Prostate gland (tissue), 2 donors: ENCODE results near the gene AADACL3. TPM values are rescaled to one million over a fixed set of nuclear protein-coding genes. Genes with fewer than 3 reads are reported as not detected.

Experiments
- DNase-seq: peaks from one replicate; pipeline ENCODE4 v3.0.0-alpha.2; 2019; ENCODE audit warnings: low spot score
- H3K27ac ChIP-seq, 2 donors: fragments of 200-600 bp; sonication (generic); 2 replicates each; pipeline ENCODE4 v1.5.1; 2017 to 2019
- H3K27me3 ChIP-seq: fragments of 200-600 bp; sonication (generic); replicated peaks from 2 replicates; pipeline ENCODE4 v1.5.1; 2019; ENCODE audit not compliant: insufficient read depth
- H3K36me3 ChIP-seq, 2 donors: fragments of 200-600 bp; sonication (generic); 1 replicate in 1 of 2; 2 replicates in 1 of 2; pipeline versions ENCODE4 v1.5.1 to v1.8.1; 2017 to 2019
- H3K4me1 ChIP-seq: fragments of 200-600 bp; sonication (generic); replicated peaks from 2 replicates; pipeline ENCODE4 v1.5.1; 2019
- H3K4me3 ChIP-seq, 2 donors: fragments of 200-600 bp; sonication (generic); 2 replicates each; pipeline ENCODE4 v1.5.1; 2017 to 2019
- H3K9me3 ChIP-seq: fragments of 200-600 bp; sonication (generic); 2 replicates; pipeline ENCODE4 v1.5.1; 2017
- POLR2A ChIP-seq: fragments of 450-650 bp; IDR thresholded peaks from one replicate; pipeline ENCODE4 v1.6.1; 2016; ENCODE audit warnings: antibody characterized with exemption, mild to moderate bottlenecking
- POLR2AphosphoS5 ChIP-seq: sonication (generic); formaldehyde crosslinking; IDR thresholded peaks from one replicate; pipeline ENCODE4 v1.6.1; 2017; ENCODE audit warnings: antibody characterized with exemption
- WGBS: methylation state at CpG from one replicate; pipeline ENCODE4 v1.1.5; 2018; 5-methylcytosine and 5-hydroxymethylcytosine counted together
- intact Hi-C: fragments of 100-400 bp; cut with DNase I; formaldehyde crosslinking; loops from one replicate; pipeline ENCODE4 v1.14.2; 2022
- total RNA-seq, 2 donors: library from RNA; depleted of rRNA; stranded (reverse); fragments of >200 nt; gene quantifications; one replicate each; pipeline ENCODE4 v1.1.0, GENCODE V29; 2016
- TF ChIP-seq, protein P1 (sequence below), 4 experiments: fragments of 200-600 bp in 2 of 4; fragments of 450-650 bp in 2 of 4; sonication (generic) in 2 of 4; IDR thresholded peaks; 1 replicate in 3 of 4; 2 replicates in 1 of 4; pipeline ENCODE4 v1.5.1; 2016 to 2019; ENCODE audit warnings: antibody characterized with exemption in 4 of 4, mild to moderate bottlenecking in 2 of 4, moderate library complexity in 2 of 4

The AADACL3 gene
- total RNA-seq, 2 donors from 2014 or later, result not detected

DNA sequence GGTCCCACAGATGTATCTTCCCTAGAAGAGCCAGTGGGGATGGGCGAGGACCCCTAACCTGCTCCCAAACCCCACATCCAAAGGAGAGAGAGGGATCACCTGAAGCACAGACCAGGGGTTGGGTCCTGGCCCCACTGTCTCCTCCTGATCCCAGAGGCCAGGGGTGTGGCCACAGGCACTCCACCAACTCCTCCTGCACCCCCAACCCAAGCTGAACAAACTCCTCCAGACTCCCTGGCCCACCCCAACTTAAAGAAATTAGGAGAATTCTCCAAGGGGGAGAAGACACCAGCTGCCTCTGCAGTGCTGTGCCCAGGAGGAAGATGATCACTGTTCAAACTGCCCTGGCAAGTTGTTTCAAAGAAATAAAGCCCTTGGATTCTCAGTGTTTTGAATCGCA is 53.1 kb downstream of the AADACL3 start:
- TF ChIP-seq POLR2A (no peak), POLR2AphosphoS5 (no peak)
- TF ChIP-seq, protein P1, sequence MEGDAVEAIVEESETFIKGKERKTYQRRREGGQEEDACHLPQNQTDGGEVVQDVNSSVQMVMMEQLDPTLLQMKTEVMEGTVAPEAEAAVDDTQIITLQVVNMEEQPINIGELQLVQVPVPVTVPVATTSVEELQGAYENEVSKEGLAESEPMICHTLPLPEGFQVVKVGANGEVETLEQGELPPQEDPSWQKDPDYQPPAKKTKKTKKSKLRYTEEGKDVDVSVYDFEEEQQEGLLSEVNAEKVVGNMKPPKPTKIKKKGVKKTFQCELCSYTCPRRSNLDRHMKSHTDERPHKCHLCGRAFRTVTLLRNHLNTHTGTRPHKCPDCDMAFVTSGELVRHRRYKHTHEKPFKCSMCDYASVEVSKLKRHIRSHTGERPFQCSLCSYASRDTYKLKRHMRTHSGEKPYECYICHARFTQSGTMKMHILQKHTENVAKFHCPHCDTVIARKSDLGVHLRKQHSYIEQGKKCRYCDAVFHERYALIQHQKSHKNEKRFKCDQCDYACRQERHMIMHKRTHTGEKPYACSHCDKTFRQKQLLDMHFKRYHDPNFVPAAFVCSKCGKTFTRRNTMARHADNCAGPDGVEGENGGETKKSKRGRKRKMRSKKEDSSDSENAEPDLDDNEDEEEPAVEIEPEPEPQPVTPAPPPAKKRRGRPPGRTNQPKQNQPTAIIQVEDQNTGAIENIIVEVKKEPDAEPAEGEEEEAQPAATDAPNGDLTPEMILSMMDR (IDR thresholded peaks at IDR 0.05), result no peak
- peaks cover 6% of the 10 kb centered on the region for H3K27me3 ChIP-seq
- WGBS, result 79% methylated on average over 2 of the region's 2 CpGs
- intact Hi-C loops, result no loop called here
- H3K36me3 ChIP-seq, result no peaks in the 10 kb centered on the region
- H3K9me3 ChIP-seq, result no peaks in the 10 kb centered on the region
- DNase-seq, result no peak
- no peak overlapping the region for H3K4me3 ChIP-seq
- no peak overlapping the region for H3K27ac ChIP-seq
- H3K4me1 ChIP-seq, result no peaks in the 10 kb centered on the region

GRCh38 chr1:12769976-12770505 is 54.1 kb downstream of the AADACL3 start:
- no peak overlapping the region for H3K4me3 ChIP-seq
- no peak overlapping the region for H3K27ac ChIP-seq
- no peaks in the 10 kb centered on the region for H3K9me3 ChIP-seq
- intact Hi-C loops, result no loop called here
- no peak for DNase-seq
- no peak for TF ChIP-seq POLR2A
- TF ChIP-seq, protein P1 (IDR thresholded peaks at IDR 0.05), result no peak
- TF ChIP-seq POLR2AphosphoS5, result no peak
- 68% methylated on average over 7 of the region's 7 CpGs for WGBS
- H3K4me1 ChIP-seq, result no peaks in the 10 kb centered on the region
- H3K27me3 ChIP-seq, result peaks cover 6% of the 10 kb centered on the region
- no peaks in the 10 kb centered on the region for H3K36me3 ChIP-seq

- DNase-seq, result no peak
- H3K27me3 ChIP-seq, result peaks cover 6% of the 10 kb centered on the region
Observed at GRCh38 chr1:12770620-12771019, 54.7 kb downstream of the AADACL3 start.

GRCh38 chr1:12771186-12771585 is 55.3 kb downstream of the AADACL3 start:
- H3K27me3 ChIP-seq, result peaks cover 6% of the 10 kb centered on the region
- TF ChIP-seq, protein P1 (IDR thresholded peaks at IDR 0.05), result no peak
- TF ChIP-seq POLR2A (no peak), POLR2AphosphoS5 (no peak)
- no peaks in the 10 kb centered on the region for H3K4me1 ChIP-seq
- 87% methylated on average over 5 of the region's 5 CpGs for WGBS
- H3K27ac ChIP-seq, result no peak overlapping the region
- no peak for DNase-seq
- intact Hi-C loops, result no loop called here
- no peak overlapping the region for H3K4me3 ChIP-seq
- no peaks in the 10 kb centered on the region for H3K36me3 ChIP-seq
- H3K9me3 ChIP-seq, result no peaks in the 10 kb centered on the region

More at GRCh38 chr1:12770620-12771019, 54.7 kb downstream of the AADACL3 start:
- WGBS, result 71% methylated on average over 2 of the region's 2 CpGs
- Histone ChIP-seq H3K9me3 (no peaks in the 10 kb centered on the region), H3K4me3 (no peak overlapping the region), H3K4me1 (no peaks in the 10 kb centered on the region), H3K36me3 (no peaks in the 10 kb centered on the region), H3K27ac (no peak overlapping the region)
- intact Hi-C loops, result no loop called here
- TF ChIP-seq POLR2A, result no peak
- no peak for TF ChIP-seq POLR2AphosphoS5
- TF ChIP-seq, protein P1 (IDR thresholded peaks at IDR 0.05), result no peak

DNA sequence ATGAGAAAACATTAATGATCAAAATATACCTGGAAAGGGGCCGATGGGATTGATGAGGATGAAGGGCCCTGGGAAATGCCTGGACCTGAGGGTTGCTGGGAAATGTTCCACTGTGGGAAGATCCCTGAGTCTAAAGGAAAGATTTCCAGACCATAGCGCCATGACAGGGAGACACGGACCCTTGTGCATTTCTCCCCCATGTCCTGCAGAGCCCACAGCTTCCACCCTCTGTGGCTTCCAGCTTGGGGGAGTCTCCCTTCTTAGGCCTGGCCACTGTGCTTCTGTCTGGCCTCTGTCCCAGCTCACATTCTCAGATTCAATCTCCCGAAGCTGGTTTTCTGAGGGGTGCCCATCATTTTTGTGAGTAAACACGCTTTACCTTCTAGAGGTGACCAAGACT is 56.6 kb downstream of the AADACL3 start:
- 92% methylated on average over 5 of the region's 5 CpGs for WGBS
- DNase-seq, result no peak
- Histone ChIP-seq H3K4me1 (no peaks in the 10 kb centered on the region), H3K27ac (no peak overlapping the region), H3K36me3 (no peaks in the 10 kb centered on the region), H3K27me3 (peaks cover 3% of the 10 kb centered on the region), H3K4me3 (no peak overlapping the region), H3K9me3 (no peaks in the 10 kb centered on the region)
- intact Hi-C loops, result no loop called here
- TF ChIP-seq POLR2A (no peak), POLR2AphosphoS5 (no peak)
- TF ChIP-seq, protein P1 (IDR thresholded peaks at IDR 0.05), result no peak
